GM19467 (cell line): ENCODE results near the gene DHX36.
A peak's percentile ranks its signal among the peaks of the same experiment; 100 is the strongest.

Source experiments
- ATAC-seq: cut with Tn5 transposase; IDR thresholded peaks from one replicate; pipeline ENCODE4 v1.9.1; 2021; ENCODE audit warnings: mild to moderate bottlenecking, moderate library complexity; ENCODE audit not compliant: unreplicated experiment

DHX36 gene, protein sequence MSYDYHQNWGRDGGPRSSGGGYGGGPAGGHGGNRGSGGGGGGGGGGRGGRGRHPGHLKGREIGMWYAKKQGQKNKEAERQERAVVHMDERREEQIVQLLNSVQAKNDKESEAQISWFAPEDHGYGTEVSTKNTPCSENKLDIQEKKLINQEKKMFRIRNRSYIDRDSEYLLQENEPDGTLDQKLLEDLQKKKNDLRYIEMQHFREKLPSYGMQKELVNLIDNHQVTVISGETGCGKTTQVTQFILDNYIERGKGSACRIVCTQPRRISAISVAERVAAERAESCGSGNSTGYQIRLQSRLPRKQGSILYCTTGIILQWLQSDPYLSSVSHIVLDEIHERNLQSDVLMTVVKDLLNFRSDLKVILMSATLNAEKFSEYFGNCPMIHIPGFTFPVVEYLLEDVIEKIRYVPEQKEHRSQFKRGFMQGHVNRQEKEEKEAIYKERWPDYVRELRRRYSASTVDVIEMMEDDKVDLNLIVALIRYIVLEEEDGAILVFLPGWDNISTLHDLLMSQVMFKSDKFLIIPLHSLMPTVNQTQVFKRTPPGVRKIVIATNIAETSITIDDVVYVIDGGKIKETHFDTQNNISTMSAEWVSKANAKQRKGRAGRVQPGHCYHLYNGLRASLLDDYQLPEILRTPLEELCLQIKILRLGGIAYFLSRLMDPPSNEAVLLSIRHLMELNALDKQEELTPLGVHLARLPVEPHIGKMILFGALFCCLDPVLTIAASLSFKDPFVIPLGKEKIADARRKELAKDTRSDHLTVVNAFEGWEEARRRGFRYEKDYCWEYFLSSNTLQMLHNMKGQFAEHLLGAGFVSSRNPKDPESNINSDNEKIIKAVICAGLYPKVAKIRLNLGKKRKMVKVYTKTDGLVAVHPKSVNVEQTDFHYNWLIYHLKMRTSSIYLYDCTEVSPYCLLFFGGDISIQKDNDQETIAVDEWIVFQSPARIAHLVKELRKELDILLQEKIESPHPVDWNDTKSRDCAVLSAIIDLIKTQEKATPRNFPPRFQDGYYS

DNA sequence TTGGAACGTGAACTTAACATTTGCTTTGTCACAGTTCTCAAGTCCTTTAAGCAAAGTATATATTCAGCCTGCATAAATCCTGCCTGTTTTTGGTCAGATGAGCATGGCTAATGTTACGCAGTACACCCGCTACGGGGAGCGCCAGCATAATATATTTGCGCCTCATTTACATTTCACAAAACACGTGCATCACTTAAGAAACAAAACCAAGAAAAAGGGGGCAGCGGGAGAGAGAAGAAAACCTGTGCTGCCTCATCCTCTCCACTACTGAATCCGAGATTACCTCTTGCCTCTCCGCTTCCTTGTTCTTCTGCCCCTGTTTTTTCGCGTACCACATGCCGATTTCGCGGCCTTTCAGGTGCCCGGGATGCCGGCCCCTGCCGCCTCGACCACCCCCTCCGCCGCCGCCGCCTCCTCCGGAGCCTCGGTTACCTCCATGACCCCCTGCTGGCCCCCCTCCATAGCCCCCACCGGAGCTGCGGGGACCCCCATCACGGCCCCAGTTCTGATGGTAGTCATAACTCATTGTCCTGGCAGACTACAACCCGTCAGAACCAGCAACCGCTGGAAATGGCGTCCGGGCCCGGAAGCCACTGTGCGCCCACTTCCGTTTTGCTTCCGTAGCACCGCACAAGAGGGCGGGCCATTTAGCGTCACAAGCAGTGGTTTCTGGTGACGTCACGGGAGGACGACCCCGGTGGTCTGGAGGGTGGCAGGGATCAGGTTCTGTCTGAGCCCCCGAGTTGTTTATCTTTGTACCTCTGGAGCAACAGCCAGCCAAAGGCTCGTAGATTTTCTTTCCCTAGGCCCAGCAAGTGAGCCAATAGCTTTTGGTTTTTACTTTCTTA, at the start of gene DHX36:
Gene DHX36, minus strand, starts transcription at position 597 of the 848 bp plus-strand sequence. Its CDS starts 71 bp downstream, at position 526.
- ATAC-seq, result peak; percentile 95

DNA sequence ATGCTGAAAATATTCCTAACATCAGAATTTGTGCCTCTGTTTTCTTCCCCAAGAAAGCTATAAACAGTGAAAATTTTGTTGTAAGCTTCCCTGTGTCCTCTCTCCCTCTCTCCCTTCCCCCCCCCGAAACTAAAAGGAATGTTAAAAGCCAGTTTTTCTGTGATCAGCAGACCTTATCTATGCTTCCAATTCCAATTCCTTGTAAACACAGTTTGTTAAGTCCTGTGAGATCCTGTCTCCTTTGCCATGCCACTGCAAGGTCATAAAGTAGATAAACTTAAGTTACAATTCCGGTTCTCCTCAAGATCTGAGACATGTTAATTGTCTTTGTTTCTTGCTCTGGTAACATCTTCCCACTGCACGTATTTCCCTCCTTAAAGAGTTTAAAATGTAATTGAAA, 42.9 kb upstream of the DHX36 start:
- no peak for ATAC-seq

DNA sequence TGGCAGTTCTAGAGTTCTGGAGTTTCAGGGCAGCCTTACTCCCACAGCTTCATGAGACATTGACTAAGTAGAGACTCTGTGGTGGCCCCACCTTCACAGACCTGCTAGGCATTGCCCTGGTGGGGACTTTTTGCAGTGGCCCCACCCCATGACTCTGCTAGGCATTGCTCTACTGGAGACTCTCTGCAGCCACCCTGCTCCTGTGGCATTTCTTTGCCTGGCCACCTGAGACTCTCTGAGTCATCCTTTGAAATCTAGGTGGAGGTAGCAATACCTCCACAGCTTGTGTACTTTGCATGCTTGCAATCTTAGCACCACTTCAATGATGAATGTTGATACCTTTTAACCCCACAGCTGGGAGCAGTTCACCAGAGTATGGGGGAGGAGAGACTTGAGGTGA, 40.6 kb upstream of the DHX36 start:
- ATAC-seq, result no peak

DNA sequence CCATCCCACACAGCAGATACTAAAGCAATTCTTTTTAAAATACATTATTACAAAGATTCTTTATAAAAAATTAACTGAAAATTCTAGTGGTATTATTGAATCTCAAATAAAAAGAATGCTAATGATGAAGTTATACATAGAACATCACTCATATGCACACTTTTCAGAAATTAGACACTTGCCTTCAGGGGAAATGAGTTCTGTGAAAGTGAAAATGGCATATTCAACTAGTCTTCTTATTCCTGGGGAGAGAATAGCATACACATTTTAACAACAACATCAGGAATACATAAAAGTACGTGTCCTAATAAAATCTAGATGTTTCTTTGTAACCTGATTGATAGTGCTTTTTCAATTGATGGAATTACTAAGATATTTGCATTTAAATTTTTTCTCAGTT, 36.8 kb upstream of the DHX36 start:
- no peak for ATAC-seq

DNA sequence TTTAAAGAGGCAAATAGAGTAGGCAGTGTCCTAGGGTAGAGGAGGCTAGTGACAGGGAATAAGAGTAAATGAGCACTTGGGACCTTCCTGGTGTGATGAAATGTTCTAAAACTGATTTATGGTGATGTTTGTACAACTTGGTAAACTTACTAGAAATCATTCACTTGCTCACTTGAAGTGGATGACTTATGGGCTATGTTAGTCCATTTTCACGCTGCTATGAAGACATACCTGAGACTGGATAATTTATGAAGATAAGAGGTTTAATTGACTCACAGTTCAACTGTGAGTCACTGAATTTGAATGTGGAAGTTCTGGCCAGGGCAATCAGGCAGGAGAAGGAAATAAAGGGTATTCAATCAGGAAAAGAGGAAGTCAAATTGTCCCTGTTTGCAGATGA, 31.7 kb upstream of the DHX36 start:
- ATAC-seq, result no peak

DNA sequence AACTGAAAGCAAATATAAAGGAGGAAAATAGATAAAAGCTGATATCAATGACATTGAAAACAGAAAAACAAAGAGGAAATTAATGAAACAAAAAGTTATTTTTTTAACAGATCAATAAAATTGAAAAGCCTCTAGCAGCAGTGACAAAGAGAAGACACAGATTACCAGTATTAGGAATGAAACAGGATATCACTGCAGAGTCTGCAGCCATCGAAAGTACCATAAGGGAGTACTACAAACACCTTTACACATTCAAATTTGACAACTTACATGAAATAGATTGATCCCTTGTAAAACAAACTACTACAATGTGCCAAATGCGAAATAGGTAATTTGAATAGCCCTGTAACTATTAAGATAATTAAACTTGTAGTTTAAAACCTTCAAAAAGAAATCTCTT, 24.9 kb upstream of the DHX36 start:
- ATAC-seq, result no peak

DNA sequence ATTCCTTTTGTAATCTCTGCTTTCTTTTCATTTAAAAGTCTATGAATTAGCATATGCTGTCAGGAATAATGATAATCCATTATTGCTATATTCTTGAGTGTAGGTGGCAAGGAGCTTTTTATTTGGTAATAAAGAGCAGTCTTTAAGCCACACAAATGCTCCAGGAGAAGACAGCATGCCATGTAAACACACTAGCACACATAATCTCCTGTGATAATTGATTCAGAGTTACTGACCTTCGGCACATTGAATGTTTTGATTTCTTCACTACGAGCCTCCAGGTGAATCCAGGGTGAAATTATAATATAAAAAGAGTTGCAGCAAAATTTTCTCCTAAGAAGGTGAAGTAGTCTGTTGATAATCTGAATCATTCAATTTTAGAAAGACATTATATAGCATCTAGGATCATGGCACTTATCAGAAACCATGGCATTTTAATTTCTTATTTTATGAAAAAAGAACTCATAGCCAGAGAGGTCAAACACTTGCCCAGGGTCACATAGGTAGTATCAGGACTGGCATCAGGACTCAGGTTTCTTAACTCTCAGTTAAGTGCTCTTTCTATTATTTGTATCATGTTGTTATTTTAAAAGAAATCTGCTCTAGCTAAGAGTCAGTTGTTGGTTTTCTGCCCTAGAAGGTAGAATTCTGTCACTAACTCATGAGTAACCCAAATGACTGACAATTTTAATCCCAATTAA, 21.3 kb upstream of the DHX36 start:
- no peak for ATAC-seq

DNA sequence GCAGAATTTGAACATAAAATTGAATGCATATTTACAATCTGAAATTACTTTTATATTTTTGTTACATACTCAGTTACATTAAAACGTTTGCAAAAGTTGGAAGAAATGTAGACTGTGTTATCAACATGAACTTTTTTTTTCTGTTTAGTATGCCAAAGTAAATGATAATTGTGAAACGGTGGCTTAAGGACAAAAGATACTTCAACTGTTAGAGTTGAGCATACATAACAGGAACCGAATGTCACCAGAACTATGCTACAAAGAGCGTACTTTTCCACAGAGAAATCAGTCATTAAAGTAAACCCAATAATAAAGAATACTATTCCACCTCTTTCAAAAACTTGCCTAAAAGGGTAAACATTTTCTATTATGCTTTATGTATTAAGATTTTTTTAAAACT, 14.3 kb upstream of the DHX36 start:
- no peak for ATAC-seq

DNA sequence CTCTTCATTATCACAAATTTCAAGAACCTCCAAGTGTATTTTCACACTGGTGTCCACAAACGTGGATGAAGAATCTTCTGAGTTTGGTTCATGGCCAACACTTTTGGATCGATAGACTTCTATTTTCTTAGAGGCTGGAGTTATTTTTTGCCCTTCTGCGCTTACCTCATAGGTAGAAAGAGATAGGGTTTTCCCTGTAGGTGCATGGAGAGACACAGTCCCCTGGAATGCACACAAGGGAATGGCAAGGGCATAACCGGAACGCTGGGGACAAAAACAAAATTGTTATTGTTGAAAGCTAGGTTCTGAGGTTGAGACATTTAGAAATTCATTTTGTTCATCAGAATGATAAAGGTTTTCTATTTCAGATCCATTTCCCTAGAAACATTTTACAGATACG, 13.7 kb upstream of the DHX36 start:
- no peak for ATAC-seq

DNA sequence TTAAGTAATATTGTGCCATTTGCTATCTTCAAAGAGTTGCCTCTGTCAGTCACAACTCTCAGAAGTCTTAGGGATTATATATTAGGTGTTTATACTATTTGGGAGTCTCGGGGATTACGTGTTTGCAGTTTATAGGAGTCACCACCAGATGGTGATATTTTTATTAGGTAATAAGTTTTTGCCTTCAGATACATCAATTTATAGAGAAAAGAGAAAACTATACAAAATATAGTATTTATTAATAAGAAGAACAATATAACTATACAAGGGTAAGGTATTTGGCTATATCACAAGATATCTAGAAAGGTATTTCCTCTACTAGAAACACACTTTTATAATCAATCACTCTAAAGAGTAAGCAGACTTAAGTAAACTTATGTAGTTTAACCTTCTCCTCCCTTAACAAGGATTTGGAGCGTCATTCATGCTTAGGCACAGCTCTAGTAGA, 10.7 kb upstream of the DHX36 start:
- ATAC-seq, result no peak

DNA sequence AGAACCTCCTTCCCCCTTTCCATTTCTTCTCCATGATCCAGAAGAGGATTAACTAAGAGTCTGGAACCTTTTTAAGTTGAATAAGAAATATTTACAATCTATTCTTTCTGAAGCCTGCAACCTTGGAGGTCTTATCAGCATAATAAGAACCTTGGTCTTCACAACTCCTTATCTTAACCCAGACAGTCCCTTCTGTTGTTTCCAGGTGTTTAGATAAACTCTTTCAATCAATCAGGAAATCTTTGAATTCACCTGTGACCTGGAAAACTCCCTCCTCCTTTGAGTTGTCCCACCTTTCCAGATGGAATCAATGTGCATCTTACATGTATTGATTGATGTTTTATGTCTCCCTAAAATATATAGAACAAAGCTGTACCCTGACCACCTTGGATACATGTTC, 3.6 kb upstream of the DHX36 start:
- no peak for ATAC-seq

DNA sequence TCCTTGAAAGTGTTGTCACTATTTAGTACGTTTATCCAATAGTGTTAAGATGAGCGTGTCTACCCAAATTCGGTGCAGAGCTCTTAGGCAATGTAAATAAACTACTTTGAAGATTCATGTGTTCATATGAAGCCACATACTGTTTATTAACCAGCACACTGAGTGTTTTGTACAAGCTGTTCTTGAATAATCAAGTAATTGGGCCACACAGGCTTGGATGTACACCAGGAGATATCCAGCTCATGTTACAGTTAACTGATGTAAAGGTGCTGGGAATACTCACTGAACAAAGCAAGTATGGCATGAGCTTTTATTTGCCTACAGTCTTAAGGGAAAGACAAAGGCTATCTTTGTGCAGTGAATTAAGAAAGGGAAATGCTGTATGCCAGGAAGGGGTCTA, 632 bp upstream of the DHX36 start:
- no peak for ATAC-seq

DNA sequence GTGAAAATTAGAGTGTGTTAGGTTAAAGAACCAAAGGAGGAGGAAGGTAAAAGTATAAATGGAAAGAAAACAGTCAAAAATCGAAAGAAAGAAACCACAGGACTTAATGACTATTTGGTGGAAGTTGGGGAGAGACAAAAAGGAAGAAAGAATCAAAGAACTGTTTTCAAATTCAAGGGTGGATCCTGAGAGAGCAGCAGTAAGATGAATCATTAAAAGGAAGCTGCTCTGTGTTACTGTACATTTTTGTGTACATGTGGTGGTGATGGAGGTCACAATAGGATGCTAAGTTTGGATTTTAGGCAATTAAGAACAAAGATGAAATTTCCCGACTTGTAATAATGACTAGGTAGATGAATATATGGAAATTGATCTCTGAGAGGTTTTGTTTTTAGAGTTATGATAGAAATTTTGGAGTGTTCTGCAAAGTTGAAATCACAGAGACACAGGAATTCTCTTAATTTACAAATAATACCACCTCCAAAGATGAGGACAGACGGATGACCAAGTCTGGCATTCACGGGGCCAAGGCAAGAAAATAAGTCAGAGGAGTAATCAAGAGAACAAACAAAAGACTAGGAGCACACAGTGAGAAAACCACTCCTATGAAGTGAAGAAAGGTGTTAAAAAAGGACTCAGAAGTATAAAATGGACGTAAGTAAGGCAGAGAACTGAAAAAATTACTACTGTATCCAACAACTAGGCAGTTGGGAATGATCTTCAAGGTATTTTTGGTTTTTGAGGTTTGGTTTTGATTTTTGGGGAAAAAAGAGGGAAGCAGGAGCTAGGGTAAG, 7.1 kb downstream of the DHX36 start:
- no peak for ATAC-seq

DNA sequence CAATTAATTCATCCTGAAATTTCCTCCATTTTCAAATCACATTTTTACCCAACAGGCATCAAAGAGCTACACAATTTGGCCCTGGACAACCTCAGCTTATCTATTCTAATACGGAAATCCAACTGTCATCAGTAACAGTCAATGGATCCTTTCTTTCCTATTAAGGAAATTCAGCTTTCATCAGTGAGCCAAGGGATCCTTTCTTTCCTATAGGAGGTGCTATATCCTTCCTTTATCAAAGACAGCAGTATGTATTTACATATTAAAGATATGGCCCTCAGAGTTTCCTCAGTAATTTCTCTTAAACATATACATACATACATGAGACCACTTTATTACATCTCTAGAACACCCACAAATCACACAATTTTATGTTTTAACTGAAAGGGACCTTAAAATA, 10.1 kb downstream of the DHX36 start:
- ATAC-seq, result no peak

DNA sequence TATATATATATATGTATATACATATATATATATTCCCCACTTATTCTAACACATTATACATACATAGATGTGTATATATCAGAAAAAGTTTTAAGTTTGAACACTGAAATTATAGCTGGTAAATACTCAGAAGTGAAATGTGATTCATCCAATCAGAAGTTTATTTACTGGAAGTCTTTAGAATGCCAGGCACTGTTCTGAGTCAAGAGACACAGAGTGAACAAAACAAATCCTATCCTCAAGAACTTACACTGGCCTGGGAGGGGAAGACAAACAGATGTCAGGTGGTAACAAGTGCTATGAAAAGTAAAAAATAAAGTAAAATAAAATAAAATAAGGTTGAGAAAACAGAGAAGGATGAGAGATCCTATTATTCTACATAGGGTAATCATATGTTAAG, 13.4 kb downstream of the DHX36 start:
- ATAC-seq, result no peak

DNA sequence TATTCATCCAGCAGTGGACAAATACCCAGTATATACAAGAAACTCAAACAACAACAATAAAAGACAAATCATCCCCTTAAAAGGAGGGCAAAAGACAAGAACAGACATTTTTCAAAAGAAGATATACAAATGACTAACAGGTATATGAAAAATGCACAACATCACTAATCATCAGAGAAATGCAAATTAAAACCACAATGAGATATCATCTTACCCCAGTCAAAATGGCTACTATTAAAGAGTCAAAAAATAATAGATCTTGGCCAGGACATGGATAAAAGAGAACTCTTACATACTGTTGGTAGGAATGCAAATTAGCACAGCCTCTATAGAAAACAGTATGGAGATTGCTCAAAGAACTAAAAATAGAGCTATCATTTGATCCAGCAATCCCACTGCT, 16.9 kb downstream of the DHX36 start:
- no peak for ATAC-seq

DNA sequence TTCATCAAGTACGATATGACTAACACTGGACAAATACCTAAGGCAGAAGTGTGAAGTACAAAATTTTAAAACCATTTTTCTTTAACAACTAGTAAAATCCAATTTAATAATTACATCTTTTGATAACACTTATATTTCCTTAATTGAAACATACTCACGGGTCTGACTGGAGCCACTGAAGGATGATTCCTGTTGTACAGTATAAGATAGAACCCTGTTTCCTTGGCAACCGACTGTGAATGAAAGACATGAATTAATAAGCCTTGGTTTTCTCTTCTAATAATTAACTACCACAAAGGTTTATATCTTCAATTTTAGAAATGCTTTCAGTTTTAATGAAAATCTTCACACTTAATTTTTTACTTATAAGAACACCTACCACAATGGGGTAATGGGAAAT, 19.4 kb downstream of the DHX36 start:
- ATAC-seq, result peak; percentile 49

DNA sequence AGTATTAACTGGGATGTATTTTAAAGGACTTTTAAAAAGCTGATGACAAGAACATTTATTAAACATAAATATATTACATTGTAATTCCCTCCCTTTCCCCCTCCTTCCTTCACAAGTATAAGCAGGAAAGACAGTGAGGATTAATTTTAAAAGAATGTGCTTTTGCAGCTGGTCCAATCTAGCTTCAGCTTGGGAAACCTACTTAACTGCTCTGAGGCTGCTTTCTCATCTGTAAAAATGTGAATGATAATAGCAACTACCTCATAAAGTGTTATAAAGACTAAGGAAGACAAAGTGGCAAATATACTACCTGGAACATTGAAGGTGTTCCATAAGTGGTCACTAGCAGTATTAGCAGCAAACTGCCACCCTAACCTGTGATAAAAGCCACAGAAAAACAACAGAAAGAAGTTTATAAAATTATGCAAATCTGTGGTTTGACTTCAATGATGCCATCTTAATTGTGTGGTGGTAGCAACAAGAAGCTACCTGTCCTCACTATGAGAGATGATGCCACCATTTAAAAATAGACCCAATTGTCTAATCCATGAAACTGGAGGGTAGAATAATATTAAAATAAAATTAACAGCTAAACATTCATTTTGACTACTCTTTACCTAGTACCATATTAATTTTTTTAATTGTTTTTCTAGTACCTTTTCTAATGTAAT, 20.0 kb downstream of the DHX36 start:
- ATAC-seq, result peak; percentile 43

DNA sequence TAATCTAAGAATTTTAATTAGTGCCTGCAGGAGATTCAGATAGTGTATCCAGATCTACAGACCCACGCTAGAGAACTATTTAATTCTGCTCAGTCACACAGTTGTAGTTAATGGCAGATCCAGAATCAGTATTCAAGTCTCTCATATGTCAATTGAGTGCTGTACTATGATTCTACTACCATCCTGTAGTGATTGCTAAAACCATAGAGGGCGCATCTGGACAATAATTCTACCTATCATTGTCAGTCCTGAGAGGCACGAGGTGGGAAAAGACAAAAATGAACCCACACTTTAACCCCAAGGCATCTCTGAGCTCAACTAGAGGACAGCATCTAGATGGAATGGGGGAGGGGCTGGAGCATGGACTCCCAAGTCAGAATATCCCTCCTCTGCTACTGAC, 22.7 kb downstream of the DHX36 start:
- no peak for ATAC-seq
